Camera-type eye (tissue), 1 donor: ENCODE results near the gene CAPZA1. TPM values are rescaled to one million over a fixed set of nuclear protein-coding genes. Genes with fewer than 3 reads are reported as not detected.

ENCODE experiments used
- total RNA-seq: library from RNA; depleted of rRNA; stranded (reverse); fragments of >200 nt; gene quantifications from one replicate; pipeline ENCODE4 v1.2.3, GENCODE V29; 2014

Gene CAPZA1
- 127 TPM for total RNA-seq

DNA sequence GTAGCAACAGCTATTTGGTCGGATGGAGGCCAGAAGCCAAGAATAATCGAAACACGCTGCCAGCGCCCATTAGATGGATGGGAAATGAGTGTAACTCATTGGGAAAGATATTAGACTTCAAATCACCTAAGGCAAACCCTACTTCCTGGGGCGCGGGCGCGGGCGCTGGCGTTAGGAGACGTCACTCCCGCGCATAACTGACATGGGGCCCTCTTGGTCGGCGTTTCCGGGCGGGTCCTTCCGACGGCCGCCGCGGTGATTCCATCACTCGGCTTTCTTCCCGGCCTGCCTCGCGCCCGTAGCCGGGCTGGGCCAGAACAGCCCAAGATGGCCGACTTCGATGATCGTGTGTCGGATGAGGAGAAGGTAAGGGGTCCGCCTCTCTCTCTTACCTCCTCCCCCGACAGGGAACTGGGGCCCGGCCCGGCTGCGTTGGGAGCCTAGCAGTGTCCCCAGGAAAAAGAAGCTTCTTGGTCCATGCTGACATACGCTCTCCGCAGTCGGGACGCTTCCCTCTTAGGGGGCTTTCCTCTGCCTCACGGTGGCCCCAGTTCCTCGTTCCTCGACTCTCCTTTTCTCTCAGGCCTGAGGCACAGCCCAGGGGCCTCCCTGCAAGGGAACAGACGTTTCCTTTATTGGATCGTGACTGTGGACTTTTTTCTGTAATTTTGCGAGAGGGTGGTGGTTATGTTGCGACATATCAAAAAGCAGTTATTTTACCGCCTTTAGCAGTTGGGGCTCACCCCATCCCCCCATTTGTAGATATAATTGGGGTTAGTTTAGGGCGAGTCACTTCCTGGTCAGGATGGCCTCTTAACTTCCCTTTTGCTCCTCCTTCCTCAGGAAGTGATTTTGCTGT, at the start of gene CAPZA1:
Gene CAPZA1 (plus strand): TSS at position 315 of the 859 bp plus-strand sequence. CDS start 13 bp downstream, at position 328.

DNA sequence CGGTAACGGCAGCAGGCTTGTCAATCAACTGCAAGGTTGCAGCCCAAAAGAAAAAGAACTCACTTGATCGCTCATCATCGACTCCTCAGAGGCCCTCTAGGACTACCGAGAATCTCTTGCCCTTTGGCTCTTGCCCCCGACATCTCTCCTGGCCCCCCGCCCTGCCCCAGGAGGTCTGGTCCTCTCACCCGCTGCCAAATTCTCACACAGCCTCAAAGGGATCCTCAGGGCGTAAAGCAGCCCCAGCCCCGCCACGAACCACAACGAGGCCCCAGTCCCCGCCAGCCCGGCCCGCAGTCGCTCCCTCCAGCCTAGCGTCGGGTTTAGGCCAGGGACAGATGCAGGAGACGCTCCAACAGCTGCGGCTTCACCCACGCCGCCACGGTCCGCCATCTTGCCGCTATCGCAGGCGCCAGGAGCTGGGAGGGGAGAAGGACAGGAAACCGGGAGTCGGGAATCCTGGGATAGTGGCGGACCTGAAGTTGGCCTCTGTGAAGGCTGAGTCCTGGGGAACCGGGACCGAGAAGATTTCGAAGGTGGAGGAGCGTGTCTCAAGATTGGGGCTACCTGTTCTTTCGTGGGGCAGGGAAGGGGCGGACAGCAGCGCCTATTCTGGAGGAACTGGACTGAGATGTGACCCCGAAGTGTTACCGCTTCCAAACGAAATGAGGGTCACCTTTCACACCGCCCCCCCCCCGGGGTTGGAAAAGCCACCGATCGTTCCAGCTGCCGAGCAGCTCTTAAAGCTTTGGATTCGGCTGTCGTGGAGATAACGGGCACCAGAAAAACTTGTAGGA, 713 bp upstream of the CAPZA1 start, which contains the start of gene ST7L:
Gene ST7L (minus strand): TSS at position 421 of the 797 bp plus-strand sequence. CDS start 28 bp downstream, at position 393.

GRCh38 chr1:112674440-112674985, 54.9 kb downstream of the CAPZA1 start, which contains the start of gene MOV10:
MOV10 (plus strand) TSS chr1:112674659; CDS start chr1:112674913, 254 bp downstream.

GRCh38 chr1:112706505-112707220, 87.0 kb downstream of the CAPZA1 start, which contains the start of gene RHOC:
RHOC (minus strand) TSS chr1:112707127; CDS start chr1:112703799, 3,328 bp downstream.

DNA sequence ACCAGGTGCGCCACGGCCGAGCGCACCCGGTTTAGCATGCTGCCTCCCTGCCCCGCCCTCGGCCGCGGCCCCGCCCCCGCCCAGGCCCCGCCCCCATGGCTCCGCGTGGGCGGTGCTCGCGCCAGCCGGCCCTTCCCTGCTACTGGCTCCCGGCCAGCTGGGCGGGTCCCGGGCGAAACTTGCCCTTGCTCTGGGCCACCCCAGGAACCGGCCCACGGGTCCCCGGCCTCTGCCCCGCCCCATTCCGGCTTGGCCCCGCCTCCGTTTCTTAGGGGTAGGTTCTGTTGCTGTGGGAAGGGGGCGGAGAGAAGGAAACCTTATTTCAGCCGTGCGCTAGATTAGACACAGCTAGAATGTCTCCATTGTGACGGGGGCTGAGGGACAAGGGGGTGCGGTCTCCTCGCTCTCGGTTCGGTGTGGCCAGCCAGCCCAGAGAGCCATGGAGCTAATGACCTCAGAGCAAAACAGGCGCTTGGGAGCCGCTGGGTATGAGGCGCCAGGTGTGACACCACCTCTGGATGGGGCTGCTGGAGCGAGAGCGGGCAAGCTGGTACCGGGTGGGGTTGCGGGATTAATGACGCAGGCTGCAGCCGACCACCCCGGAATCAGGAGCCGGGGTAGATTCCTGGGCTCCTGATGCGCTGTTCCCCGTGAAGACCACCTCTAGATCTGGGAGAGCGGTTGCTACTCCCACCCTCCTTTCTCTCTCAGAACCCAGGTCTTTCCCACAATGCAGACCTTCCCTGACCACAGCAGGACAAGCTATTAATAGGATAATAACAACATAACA, 95.8 kb downstream of the CAPZA1 start, which contains the start of gene PPM1J:
Gene PPM1J (minus strand): TSS at position 69 of the 790 bp plus-strand sequence. CDS start 31 bp downstream, at position 38.

Other genes with a start within 250 kb of the CAPZA1 start
- gene CTTNBP2NL, start 223.6 kb upstream of the CAPZA1 start, total RNA-seq = 27.7 TPM
- 50.8 TPM for gene WNT2B, start 110.9 kb upstream of the CAPZA1 start, total RNA-seq
- 49.9 TPM for gene ST7L, start 691 bp upstream of the CAPZA1 start, total RNA-seq
- 34.3 TPM for gene MOV10, start 54.8 kb downstream of the CAPZA1 start, total RNA-seq
- gene RHOC, start 87.3 kb downstream of the CAPZA1 start, total RNA-seq = 99.1 TPM
- 1.8 TPM for gene PPM1J, start 95.5 kb downstream of the CAPZA1 start, total RNA-seq